ENCODE data around the gene COL6A5. TPM values are rescaled to one million over a fixed set of nuclear protein-coding genes. Genes with fewer than 3 reads are reported as not detected.

The COL6A5 gene, protein sequence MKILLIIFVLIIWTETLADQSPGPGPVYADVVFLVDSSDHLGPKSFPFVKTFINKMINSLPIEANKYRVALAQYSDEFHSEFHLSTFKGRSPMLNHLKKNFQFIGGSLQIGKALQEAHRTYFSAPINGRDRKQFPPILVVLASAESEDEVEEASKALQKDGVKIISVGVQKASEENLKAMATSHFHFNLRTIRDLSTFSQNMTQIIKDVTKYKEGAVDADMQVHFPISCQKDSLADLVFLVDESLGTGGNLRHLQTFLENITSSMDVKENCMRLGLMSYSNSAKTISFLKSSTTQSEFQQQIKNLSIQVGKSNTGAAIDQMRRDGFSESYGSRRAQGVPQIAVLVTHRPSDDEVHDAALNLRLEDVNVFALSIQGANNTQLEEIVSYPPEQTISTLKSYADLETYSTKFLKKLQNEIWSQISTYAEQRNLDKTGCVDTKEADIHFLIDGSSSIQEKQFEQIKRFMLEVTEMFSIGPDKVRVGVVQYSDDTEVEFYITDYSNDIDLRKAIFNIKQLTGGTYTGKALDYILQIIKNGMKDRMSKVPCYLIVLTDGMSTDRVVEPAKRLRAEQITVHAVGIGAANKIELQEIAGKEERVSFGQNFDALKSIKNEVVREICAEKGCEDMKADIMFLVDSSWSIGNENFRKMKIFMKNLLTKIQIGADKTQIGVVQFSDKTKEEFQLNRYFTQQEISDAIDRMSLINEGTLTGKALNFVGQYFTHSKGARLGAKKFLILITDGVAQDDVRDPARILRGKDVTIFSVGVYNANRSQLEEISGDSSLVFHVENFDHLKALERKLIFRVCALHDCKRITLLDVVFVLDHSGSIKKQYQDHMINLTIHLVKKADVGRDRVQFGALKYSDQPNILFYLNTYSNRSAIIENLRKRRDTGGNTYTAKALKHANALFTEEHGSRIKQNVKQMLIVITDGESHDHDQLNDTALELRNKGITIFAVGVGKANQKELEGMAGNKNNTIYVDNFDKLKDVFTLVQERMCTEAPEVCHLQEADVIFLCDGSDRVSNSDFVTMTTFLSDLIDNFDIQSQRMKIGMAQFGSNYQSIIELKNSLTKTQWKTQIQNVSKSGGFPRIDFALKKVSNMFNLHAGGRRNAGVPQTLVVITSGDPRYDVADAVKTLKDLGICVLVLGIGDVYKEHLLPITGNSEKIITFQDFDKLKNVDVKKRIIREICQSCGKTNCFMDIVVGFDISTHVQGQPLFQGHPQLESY (N-terminal part only)
- not detected in 5 replicates for total RNA-seq (2022; extraction: Qiagen RNA extraction)

DNA sequence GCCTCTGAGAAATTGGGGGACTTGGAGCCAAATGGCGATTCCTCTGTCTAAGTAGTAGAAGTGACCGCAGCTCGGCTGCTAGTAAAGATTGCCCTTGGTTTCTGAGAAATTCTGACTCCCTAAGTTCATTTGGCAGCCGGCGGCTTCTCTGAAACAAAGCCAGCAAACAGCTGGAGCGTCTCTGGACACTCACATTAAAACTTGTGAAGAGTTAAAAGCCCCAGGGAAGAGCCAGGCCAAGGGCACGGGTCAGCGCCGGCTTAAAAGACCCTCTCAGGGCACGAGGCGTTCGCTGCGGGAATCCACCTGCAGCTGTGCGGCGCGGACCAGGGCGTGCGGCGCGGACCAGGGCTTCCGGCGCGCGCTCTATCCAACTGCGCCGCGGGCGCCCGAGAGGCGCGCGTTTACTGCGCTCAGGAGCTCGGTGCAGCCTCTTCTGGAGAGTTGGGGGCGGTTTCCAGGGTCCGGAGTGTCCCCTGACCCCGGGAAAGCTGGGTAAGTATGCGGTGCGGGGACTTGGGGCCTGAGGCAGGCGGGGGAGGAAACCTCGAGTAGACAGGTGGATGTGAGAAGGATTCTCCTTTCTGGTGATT lies at the start of gene COL6A5:
TSS of gene COL6A5 (plus strand) at position 186 of the 593 bp plus-strand sequence. CDS start 27,967 bp downstream, outside the sequence.

DNA sequence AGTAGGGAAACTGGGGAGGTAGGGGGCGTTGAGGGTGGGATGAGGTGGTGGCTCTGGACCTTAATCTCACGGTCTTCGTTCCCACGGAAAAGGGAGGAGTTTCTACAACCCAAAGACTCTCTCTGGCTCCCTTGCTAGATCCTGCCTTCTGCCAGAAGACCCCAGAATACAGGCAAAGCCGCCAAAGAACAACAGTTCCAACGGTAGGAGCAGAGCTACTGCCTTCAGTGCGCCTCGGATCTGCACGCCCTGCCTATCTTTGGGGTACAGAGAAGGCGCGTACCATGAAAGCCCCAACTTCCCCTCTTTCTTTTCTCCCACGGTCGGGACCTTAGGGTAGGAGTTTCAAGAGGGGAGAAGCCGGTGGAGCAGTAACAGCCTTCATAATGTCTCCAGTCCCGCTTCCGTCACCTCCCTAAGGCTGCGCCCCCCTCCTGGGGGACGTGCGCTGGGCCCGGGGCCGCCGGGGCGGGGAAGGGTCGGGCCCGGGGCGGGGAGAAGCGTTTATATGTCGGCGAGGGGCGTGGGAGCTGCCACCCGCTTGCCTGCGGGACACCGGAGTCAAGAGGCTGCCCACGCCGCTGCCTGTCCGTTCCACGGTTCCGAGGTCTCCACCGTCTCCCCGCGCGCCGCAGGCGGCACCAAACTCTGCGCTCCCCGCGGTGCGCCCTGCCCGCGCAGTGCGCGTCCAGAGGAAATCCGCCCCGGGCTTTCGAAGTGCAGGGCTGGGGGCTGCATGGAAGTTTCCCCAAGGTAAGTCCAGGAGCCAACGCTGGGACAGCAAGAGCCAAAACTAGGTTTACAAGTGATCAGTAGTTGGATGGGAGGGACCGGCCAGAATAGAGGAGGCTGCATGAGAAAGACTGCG lies 171.4 kb downstream of the COL6A5 start, which contains the start of gene COL6A6:
TSS of gene COL6A6 (plus strand) at position 533 of the 868 bp plus-strand sequence. CDS start 43,188 bp downstream, outside the sequence.

Other genes with a start within 250 kb of the COL6A5 start
- gene COL6A6, start 171.5 kb downstream of the COL6A5 start, total RNA-seq (2022; extraction: Qiagen RNA extraction): not detected in 5 replicates

All from A549 treated with dexamethasone at 1 μM for 4 hours (cell line).